T-helper 2 cell treated with Interferon-gamma antibody and Interleukin-4, amounts not matched to agents 5 μg/mL and 100 μg/mL, for 36 hours (primary cell): ENCODE measurements around the gene C4orf54.

Source experiments
- DNase-seq: peaks from one replicate; pipeline ENCODE4 v3.0.0; 2021; ENCODE audit warnings: low spot score
- H3K27ac Mint-ChIP-seq: one replicate; pipeline ENCODE4 v1.8.0; 2021; ENCODE audit warnings: mild to moderate bottlenecking, mixed read lengths
- H3K27me3 Mint-ChIP-seq: one replicate; pipeline ENCODE4 v1.8.0; 2021; ENCODE audit warnings: low read depth, mixed read lengths
- H3K36me3 Mint-ChIP-seq: one replicate; pipeline ENCODE4 v1.8.0; 2021; ENCODE audit warnings: low read depth, mixed read lengths
- H3K4me1 Mint-ChIP-seq: one replicate; pipeline ENCODE4 v1.8.0; 2021; ENCODE audit warnings: low read depth, mixed read lengths
- H3K4me3 Mint-ChIP-seq: one replicate; pipeline ENCODE4 v1.8.0; 2022; ENCODE audit warnings: mild to moderate bottlenecking, moderate library complexity, mixed read lengths
- H3K9me3 Mint-ChIP-seq: one replicate; pipeline ENCODE4 v1.8.0; 2021; ENCODE audit warnings: mixed read lengths

C4orf54 gene

DNA sequence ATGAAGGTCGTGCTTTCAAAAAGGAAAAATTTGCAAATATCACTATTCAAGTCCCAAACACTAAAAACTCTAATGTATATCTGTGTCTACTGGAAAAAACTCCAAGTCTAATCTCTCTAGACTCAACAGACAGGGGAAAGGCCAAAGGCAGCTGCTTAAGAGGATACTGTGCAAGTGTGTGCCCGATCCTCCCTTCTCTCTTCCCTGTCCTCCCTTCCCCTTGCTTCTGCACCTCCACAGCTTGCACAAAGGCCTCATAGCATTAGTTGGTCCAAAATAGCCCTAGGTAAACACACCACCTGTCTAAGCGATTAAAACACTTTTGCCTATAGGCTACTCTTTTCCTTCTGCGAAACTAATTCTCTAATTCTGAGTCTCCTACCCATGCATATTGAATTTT lies 10.6 kb downstream of the C4orf54 start:
- Mint-ChIP-seq H3K27ac (no peak overlapping the region), H3K27me3 (peaks cover 9% of the 10 kb centered on the region), H3K4me1 (no peaks in the 10 kb centered on the region), H3K36me3 (no peaks in the 10 kb centered on the region), H3K4me3 (no peak overlapping the region), H3K9me3 (no peaks in the 10 kb centered on the region)
- no peak for DNase-seq

DNA sequence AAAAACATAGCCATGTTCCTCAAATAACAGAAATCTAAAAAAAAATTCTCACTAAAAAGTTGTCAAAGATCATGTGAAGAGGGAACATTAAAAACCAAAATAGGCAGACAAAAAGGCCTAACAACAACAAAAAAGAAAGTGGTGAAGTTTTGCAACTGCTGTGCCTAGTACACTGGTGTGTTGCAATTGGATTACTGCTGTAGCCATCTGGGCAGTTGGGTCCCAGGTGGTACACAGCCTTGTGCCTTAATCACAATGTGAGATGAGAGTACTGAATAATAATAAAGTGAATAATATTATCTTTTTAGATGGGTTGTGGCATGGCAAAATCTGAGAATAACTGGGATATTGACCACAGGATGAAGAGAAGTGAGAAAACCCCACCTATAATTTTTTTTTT lies 12.0 kb downstream of the C4orf54 start:
- Mint-ChIP-seq H3K9me3 (no peaks in the 10 kb centered on the region), H3K4me1 (no peaks in the 10 kb centered on the region), H3K27ac (no peak overlapping the region), H3K27me3 (peaks cover 12% of the 10 kb centered on the region), H3K36me3 (no peaks in the 10 kb centered on the region), H3K4me3 (no peak overlapping the region)
- no peak for DNase-seq

DNA sequence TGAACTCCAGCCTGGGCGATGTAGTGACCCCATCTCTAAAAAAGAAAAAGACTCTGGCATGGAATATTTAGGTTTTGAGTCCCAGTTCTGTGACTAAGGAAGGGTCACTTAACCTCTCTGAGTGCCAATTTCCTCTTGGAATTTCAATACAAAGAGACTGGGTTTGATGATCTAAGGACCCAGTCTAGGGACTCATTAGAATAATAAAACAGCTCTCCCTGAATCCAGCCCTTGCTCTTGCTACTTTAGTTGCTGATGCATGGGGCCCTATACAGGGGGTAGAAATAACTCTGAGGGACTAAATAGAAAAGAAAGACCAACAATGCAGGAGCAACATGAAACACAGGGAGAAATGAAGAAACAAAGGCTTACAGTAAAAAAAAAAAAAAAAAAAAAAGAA lies 12.6 kb downstream of the C4orf54 start:
- Mint-ChIP-seq H3K4me3 (no peak overlapping the region), H3K4me1 (no peaks in the 10 kb centered on the region), H3K27me3 (peaks cover 18% of the 10 kb centered on the region), H3K27ac (no peak overlapping the region), H3K9me3 (no peaks in the 10 kb centered on the region), H3K36me3 (no peaks in the 10 kb centered on the region)
- DNase-seq, result no peak

DNA sequence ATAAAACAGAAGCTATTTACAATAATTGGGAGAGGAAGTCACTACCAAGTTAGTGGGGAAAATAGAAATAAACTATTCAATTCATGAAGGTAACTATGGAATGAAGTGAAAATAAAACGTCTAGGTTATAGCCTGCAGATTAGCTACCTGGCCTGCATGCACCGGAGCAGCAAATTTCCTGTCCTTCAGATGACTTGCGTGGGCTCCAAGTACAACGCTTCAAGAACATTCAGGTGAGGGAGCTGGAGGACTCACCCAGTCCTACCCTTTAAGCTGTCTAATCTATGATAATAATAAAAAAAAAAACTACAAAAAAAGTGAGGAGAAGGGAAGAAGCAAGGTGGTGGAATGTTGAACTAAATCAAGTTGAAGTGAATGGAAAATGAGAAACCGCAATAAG lies 13.2 kb downstream of the C4orf54 start:
- Mint-ChIP-seq H3K9me3 (no peaks in the 10 kb centered on the region), H3K27me3 (peaks cover 19% of the 10 kb centered on the region), H3K4me1 (no peaks in the 10 kb centered on the region), H3K4me3 (no peak overlapping the region), H3K36me3 (no peaks in the 10 kb centered on the region), H3K27ac (no peak overlapping the region)
- DNase-seq, result no peak

DNA sequence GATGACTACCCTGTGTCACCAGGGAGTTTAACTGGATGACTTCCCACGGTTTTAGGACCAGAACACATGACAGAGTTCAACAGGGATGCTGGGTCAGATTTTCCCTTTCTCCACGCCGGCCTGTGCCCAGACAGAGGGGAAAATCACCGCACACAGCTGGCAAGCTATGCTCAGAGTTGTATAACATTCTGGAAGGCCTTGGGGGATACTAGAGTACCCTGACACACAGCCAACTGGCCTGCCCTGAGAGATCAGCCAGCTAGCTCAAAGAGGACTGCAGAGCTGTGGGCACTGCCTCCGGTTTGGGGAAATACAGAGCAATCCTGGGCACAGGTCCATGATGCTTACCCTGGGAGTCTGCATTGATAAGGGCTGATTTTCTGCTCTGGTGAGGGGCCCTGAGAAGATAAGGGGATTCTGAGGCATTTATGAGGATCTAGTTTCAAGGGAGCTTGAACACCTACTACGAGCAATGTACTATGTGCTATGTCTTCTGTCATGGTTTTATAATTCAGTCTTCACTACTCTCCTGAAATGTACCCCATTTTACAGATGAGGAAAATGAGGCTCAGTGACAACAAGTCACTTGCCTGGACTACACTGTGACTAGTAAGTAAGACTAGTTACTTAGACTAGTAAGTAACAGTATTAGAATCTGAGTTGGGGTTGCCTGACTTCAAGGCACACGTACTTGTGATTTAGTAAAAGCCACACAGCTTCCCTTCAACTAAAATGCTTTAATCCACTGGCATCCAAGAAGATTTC lies 14.7 kb downstream of the C4orf54 start:
- no peaks in the 10 kb centered on the region for H3K9me3 Mint-ChIP-seq
- H3K27me3 Mint-ChIP-seq, result peaks cover 19% of the 10 kb centered on the region
- H3K4me1 Mint-ChIP-seq, result no peaks in the 10 kb centered on the region
- H3K4me3 Mint-ChIP-seq, result no peak overlapping the region
- H3K36me3 Mint-ChIP-seq, result no peaks in the 10 kb centered on the region
- no peak for DNase-seq
- no peak overlapping the region for H3K27ac Mint-ChIP-seq

DNA sequence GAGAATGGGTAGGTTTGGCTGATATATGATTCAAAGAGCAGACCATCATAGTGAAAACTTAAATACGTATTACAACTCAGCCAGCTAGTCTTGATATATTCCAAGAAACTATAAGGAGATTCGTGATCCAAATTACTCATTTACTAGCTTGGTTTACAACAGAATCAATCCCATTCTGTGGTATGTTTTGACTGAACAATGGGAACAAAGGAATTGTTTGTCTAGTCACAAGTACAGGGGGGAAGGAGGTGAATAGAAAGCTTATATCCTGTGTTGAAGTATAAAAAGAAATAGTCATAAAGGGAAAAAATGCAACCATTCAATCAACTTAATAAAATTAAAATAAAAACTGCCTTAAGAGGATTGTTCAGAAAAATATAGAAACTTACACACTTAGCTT lies 17.0 kb downstream of the C4orf54 start:
- peaks cover 19% of the 10 kb centered on the region for H3K27me3 Mint-ChIP-seq
- H3K4me1 Mint-ChIP-seq, result no peaks in the 10 kb centered on the region
- no peak for DNase-seq
- H3K36me3 Mint-ChIP-seq, result no peaks in the 10 kb centered on the region
- no peaks in the 10 kb centered on the region for H3K9me3 Mint-ChIP-seq
- no peak overlapping the region for H3K4me3 Mint-ChIP-seq
- no peak overlapping the region for H3K27ac Mint-ChIP-seq

DNA sequence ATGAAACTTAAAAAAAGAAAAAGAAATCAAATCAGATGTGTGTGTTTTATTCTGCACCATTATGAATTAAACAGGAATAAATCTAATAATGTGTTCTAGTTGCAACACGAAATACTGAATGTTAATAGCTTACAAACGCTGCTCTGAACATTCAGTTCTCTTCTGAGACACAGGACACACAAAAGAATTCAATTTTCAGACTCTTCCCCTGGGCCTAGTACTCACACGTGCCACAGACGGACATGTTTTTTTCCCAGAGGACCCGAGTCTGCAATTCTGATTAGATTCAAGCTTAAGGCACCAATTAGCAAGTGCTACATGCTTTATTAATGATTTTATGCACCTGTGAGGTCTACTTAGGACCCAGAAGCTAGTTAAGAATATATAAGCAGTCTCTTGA lies 20.5 kb downstream of the C4orf54 start:
- Mint-ChIP-seq H3K27ac (no peak overlapping the region), H3K4me3 (no peak overlapping the region), H3K4me1 (no peaks in the 10 kb centered on the region), H3K9me3 (no peaks in the 10 kb centered on the region), H3K36me3 (no peaks in the 10 kb centered on the region), H3K27me3 (peaks cover 14% of the 10 kb centered on the region)
- DNase-seq, result no peak

DNA sequence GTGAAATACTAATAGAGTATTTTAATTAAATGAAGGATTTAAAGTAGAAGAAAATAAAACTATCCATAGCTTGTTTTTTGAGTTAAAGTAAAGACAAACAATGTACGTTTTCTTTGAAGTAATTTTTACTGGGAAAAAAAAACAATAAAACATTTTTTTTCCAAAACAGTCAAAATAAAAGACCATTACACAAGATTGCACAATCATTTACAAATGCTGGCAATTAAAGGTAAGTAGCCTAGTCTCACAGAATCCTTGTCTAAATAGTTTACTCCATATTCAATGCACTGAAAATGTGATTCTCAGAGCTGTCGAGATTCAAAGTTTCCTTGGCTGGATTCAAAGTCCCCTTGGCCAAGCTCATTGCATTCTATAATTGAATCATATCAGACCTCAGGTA lies 21.2 kb downstream of the C4orf54 start:
- DNase-seq, result no peak
- H3K4me3 Mint-ChIP-seq, result no peak overlapping the region
- no peaks in the 10 kb centered on the region for H3K36me3 Mint-ChIP-seq
- H3K4me1 Mint-ChIP-seq, result no peaks in the 10 kb centered on the region
- no peak overlapping the region for H3K27ac Mint-ChIP-seq
- peaks cover 18% of the 10 kb centered on the region for H3K27me3 Mint-ChIP-seq
- H3K9me3 Mint-ChIP-seq, result no peaks in the 10 kb centered on the region

DNA sequence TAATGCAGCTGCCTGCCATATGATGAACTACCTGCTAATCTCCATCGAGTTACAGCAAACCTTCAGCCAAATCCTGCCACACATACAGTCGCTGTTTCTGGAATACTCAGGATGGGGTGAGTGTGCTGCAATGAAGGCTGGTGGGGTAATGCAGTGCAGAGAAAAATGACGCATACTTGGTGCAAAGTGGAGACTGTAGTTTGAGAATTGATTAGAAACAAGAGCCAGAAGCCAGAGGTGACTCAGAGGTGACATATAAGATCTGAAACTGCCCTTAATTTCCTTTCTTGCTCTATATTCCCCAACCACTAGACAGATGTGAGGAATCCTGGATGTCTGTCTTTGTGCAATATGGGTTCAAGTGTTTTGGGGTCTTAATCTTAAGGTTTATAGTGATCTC lies 22.0 kb downstream of the C4orf54 start:
- Mint-ChIP-seq H3K27me3 (peaks cover 21% of the 10 kb centered on the region), H3K27ac (no peak overlapping the region), H3K9me3 (no peaks in the 10 kb centered on the region), H3K4me3 (no peak overlapping the region), H3K4me1 (no peaks in the 10 kb centered on the region), H3K36me3 (no peaks in the 10 kb centered on the region)
- DNase-seq, result no peak

DNA sequence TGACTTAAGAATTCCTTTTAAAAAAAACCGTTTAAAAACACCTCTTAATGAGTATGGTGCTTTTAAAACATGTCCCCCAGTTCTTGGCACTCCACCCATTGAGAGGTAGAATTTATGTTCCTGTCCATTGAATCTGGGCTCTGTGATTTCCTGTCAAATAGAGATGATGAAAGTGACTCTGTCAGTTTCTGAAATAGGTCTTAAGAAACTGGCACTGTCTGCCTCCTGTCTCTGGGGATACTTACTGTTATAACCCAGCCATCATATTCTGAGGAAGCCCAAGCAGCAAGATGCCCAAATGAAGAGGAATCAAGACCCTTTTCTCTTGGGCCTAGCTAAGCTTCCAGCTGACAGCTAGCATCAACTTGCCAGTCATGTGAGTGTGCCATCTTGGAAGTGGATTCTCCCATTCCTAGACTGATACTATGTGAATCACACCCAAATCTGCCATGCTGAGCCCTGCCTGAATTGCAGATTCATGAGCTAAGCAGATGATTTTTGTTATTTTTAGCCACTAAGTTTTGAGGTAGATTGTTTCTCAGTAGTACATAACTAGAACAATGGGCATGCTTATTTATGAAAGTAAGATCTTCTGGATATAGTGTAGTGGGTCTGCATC lies 22.8 kb downstream of the C4orf54 start:
- H3K27me3 Mint-ChIP-seq, result peaks cover 18% of the 10 kb centered on the region
- H3K9me3 Mint-ChIP-seq, result no peaks in the 10 kb centered on the region
- H3K36me3 Mint-ChIP-seq, result no peaks in the 10 kb centered on the region
- H3K4me1 Mint-ChIP-seq, result peaks cover 4% of the 10 kb centered on the region
- H3K27ac Mint-ChIP-seq, result no peak overlapping the region
- no peak overlapping the region for H3K4me3 Mint-ChIP-seq
- no peak for DNase-seq

DNA sequence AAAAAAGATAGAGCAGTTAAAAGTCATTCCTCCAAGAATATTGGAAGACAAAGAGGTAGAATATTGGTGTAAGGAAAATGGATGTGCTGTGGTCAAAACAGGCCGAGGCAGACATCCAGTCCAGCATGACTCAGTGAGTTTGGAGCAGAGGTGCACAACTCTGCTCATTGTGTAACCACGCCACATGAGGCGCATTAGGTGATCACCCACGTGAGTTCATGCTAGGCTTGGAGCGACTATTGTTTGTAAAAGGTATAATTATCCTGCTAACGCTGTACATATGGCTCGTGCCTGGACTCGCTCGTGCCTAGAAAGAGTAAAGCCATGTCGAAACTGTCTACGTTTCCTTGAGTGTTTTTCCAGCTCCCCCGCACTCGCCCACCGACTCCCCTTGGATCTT lies 23.9 kb downstream of the C4orf54 start:
- Mint-ChIP-seq H3K4me1 (peaks cover 8% of the 10 kb centered on the region), H3K4me3 (no peak overlapping the region), H3K27ac (no peak overlapping the region), H3K36me3 (no peaks in the 10 kb centered on the region), H3K9me3 (no peaks in the 10 kb centered on the region), H3K27me3 (peaks cover 18% of the 10 kb centered on the region)
- DNase-seq, result no peak

DNA sequence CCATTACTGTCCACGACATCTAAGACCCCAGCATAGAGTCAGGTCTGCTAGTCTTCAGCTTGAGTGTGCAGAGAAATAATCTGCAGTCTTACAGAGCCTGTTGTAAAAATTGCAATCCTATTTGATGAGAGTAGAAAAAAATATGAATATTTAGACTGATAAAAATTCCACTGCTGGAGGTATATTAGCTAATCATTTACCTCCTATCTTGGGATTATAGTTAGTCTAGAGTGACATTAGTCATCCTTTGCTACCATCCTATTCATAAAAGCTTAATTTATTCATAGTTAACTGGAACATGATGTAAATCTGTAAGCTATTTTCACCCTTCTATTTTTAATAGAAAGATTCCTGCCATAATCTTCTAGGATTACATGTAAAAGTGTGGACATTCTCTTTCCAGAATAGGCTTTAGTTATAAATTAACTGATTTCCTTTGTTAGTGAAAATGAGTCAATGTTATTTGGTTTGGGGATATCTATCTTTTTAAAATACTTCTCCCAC lies 26.7 kb downstream of the C4orf54 start:
- Mint-ChIP-seq H3K36me3 (no peaks in the 10 kb centered on the region), H3K27me3 (peaks cover 18% of the 10 kb centered on the region), H3K4me1 (peaks cover 8% of the 10 kb centered on the region), H3K9me3 (no peaks in the 10 kb centered on the region), H3K4me3 (no peak overlapping the region), H3K27ac (no peak overlapping the region)
- no peak for DNase-seq

DNA sequence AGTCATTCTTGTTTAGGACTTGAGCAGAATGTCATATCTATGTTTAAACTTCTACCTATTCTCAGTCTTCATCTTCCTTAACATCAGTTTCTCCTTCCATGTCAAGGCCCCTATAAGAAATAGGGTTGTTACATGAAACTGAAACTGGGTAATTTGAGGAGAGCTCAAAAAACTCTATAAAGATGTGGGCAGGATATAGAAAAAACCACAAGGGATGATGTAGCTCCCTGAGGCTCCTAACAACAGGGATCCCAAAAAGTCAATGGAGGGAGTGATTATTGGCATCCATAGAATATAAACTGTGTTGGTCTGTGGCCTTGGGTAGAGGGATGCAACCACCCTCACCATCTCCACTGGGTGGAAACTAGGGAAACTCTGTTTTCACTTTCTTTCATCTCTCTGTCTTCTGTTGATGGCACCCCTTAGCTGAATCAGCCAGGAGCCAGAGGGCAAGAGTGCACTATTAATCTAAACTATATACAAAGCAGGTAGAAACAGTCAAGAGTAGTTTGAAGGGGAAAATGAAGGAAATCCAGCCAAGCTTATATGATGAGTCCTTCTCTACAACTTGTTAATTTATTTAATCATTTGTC lies 27.6 kb downstream of the C4orf54 start:
- H3K27me3 Mint-ChIP-seq, result peaks cover 18% of the 10 kb centered on the region
- DNase-seq, result no peak
- H3K4me3 Mint-ChIP-seq, result no peak overlapping the region
- H3K36me3 Mint-ChIP-seq, result no peaks in the 10 kb centered on the region
- H3K27ac Mint-ChIP-seq, result no peak overlapping the region
- no peaks in the 10 kb centered on the region for H3K9me3 Mint-ChIP-seq
- peaks cover 8% of the 10 kb centered on the region for H3K4me1 Mint-ChIP-seq

DNA sequence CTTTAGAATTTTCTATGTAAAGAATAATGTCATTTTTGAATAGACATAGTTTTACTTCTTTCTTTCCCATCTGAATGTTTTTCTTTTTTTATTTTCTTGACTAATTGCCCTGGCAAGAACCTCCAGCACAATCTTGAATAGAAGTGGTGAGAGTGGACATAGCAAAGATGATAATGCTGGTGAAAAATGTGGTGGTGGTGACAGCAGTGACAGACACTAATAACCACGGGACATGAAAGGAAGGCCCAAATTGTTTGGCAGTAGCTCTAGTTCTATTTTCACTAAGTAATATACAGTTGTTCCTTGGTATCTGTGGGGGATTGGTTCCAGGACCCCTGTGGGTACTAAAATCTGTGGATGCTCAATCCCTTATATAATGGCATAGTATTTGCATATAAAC lies 29.6 kb downstream of the C4orf54 start:
- Mint-ChIP-seq H3K4me3 (no peak overlapping the region), H3K9me3 (no peaks in the 10 kb centered on the region), H3K4me1 (peaks cover 11% of the 10 kb centered on the region), H3K27ac (no peak overlapping the region), H3K27me3 (peaks cover 18% of the 10 kb centered on the region), H3K36me3 (no peaks in the 10 kb centered on the region)
- no peak for DNase-seq
